RWPE1 (cell line): ENCODE measurements around the gene ANKH.

Experiments used
- CTCF ChIA-PET: fragments of 350-600 bp; sonication (Branson Sonifier 250); formaldehyde crosslinking; extraction: SDS; loops from one replicate; lab custom pipeline; 2021; lab: Yijun Ruan, JAX
- POLR2A ChIA-PET: fragments of 400-600 bp; formaldehyde crosslinking; extraction: SDS; loops from one replicate; lab custom pipeline; 2020; ENCODE audit warnings: antibody characterized with exemption; ENCODE audit not compliant: low non-redundant PET; lab: Yijun Ruan, JAX
- DNase-seq: peaks from one replicate; pipeline ENCODE4 v3.0.0; 2012; ENCODE audit warnings: low spot score
- H3K27ac ChIP-seq: fragments of 450-650 bp; 2 replicates; pipeline ENCODE4 v1.5.1; 2017
- TF ChIP-seq, protein P1 (sequence below): fragments of 450-650 bp; conservative IDR thresholded peaks from 2 replicates; pipeline ENCODE4 v1.5.1; 2017; ENCODE audit warnings: low read depth, mild to moderate bottlenecking

The ANKH gene

DNA sequence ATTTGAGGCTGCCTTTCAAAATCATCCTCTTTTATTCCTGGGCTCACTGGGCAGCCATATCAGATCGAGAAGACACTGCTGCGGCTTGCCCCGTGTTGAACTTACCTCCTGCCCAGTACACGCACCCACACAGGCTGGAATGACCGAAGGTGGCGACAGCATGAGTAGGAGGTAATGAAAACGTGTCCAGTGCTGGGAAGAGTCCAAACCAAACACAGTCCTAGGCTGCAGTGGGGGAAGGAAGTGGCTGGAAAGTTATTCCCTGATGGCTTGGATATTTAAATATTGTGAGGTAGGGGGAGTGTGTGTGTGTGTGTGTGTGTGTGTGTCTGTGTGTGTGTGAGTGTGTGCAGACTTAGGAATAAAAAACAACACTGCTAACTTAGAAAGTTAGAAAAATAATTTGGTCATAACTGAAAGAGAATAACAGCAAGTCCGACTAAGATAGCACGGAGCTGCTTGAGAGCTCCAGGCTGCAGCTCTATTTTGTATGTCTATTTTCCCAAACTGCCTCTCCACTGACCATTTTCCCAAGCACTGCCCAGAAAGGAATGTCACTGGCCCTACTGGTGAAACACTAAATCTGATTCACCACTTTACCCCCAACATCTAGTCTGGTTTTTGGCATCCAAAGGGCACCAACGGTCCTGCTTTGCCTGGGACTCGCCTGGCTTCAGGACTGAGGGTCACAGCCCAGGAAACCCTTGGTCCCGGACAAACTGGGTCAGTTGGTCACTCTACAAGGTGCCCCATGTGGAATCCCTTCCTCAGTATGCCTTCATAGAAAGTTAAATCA, 41.2 kb downstream of the ANKH start:
- CTCF ChIA-PET = interaction anchor here (0.6 kb wide), 1 partner anchor 41 kb away, joined by 3 read pairs; no protein-coding TSS in a partner anchor
- TF ChIP-seq, protein P1, sequence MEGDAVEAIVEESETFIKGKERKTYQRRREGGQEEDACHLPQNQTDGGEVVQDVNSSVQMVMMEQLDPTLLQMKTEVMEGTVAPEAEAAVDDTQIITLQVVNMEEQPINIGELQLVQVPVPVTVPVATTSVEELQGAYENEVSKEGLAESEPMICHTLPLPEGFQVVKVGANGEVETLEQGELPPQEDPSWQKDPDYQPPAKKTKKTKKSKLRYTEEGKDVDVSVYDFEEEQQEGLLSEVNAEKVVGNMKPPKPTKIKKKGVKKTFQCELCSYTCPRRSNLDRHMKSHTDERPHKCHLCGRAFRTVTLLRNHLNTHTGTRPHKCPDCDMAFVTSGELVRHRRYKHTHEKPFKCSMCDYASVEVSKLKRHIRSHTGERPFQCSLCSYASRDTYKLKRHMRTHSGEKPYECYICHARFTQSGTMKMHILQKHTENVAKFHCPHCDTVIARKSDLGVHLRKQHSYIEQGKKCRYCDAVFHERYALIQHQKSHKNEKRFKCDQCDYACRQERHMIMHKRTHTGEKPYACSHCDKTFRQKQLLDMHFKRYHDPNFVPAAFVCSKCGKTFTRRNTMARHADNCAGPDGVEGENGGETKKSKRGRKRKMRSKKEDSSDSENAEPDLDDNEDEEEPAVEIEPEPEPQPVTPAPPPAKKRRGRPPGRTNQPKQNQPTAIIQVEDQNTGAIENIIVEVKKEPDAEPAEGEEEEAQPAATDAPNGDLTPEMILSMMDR = no peak
- no peak for DNase-seq
- POLR2A ChIA-PET = no interaction called here
- no peak overlapping the region for H3K27ac ChIP-seq

DNA sequence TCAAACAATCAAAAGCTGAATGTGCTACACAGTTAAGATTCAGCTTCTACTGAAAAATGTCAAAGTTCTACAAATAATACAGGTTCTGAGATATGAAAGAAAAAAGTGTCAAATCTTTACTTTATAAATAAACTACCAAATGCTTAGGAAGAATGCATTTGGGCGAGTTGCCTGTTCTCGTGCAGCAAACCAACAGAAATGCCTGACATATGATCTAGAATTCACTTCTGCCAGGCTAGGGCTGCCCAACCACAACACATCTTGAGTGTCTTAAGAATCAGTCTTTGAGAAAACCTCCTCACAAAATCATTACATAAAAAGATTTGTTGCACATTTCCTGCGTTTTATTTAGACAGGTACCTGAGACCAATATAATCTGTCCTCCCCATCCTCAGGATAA, 42.2 kb downstream of the ANKH start:
- ChIA-PET POLR2A (no interaction called here), CTCF (no interaction called here)
- TF ChIP-seq, protein P1 = no peak

DNA sequence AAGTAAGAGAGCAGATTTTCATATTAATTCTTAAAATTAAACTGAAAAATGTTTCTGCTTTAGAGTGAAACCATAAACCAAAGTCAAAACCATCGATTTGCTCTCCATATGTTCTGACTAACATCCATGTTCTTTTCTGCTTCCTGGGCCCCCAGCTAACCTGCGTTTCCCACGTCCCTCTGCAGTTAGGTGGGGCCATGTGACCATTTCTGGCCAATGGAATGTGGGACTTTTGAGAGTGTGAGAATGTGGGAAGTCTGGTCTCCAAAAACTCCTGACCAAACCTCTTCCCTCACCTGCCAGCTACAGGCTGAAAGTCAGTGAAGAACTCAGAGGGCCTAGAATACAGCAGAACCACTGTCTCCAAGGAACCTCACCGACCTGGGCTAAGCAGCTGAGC, 44.9 kb downstream of the ANKH start:
- DNase-seq = no peak
- TF ChIP-seq, protein P1 = no peak
- no peak overlapping the region for H3K27ac ChIP-seq
- POLR2A ChIA-PET = no interaction called here
- CTCF ChIA-PET = interaction anchor here (0.6 kb wide), 1 partner anchor 1453 kb away, joined by 3 read pairs; no protein-coding TSS in a partner anchor

More for the DNA sequence above, 42.2 kb downstream of the ANKH start:
- no peak overlapping the region for H3K27ac ChIP-seq
- DNase-seq = no peak

DNA sequence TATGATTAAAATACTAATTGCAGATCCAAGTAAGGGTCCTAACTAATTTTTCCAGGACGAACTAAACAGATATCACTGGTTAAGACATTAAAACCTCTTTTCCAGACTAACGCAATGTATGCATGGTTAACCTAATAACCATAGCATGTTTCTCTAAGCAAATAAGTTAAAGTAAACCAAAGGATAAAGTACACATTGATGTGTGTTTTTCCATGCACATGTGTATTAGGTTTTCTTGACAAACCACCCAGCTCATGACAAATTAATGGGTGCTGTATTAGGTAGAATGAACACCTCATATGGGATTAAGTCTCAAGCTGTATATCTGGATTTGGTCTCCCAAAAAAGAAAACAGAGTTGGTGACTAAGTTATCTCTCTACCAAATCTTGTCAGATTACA, 45.6 kb downstream of the ANKH start:
- ChIA-PET POLR2A (no interaction called here), CTCF (interaction anchor here (0.6 to 0.7 kb wide), 2 partner anchors 824 to 1452 kb away, joined by 3 read pairs; no protein-coding TSS in a partner anchor)
- H3K27ac ChIP-seq = no peak overlapping the region
- TF ChIP-seq, protein P1 = no peak
- no peak for DNase-seq

DNA sequence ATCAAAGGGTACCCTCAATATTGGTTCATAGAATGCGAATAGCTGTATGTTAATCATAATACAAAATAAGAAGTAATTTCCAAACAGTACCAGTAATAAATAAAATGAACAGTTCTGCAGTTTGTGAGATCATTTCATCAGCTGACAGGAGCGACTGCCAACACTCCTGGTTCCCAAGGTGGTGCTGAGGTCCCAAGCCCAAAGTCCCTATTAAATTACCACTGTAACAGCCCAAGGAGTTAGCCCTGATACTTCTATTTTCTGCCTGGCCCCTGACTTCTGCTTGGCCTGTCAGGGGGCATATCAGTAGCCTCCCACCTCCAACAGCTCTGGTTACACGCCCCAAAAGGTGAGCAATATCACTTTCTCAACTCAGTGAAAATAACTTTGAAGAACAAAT, 47.1 kb downstream of the ANKH start:
- ChIA-PET POLR2A (no interaction called here), CTCF (interaction anchor here (0.6 kb wide), 1 partner anchor 858 kb away, joined by 3 read pairs; no protein-coding TSS in a partner anchor)
- no peak overlapping the region for H3K27ac ChIP-seq
- TF ChIP-seq, protein P1 = no peak
- no peak for DNase-seq

DNA sequence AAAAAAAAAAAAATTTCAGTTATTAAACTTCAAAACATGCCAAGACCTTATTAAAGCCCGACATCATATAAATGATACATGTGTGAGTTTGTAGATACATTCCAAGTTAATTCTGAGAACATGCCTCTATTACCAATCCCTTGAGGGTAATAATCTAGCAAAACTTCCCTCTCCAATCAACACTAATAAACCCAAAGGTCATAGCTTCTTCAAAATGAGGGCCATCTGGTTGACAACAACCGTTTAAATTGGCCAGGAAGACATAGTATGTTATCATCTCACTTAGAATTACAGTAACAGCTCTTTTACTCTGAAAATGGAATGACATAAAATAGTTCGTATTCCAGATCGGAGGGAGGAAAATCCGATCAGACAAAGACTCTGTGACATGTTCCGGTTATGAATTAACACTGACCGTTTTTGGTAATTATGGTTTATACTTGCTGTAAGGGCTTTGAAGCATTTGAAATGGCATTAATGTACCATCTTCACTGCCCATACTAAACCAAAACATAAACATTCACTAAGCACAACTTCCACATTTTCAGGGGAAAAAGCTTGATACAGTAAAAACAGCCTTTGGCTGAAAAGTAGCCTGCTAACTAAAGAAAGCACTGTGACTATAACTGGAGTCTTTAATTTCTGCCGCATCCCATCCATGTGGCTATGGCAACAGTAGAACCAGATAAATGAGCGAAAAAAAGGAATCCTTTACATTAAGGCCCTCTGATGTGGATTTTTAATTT, 50.3 kb downstream of the ANKH start:
- H3K27ac ChIP-seq = no peak overlapping the region
- CTCF ChIA-PET = interaction anchor here (0.6 to 0.7 kb wide), 3 partner anchors 25 to 1468 kb away, joined by 3 to 6 read pairs (median 3); no protein-coding TSS in a partner anchor

More for the DNA sequence above, 50.3 kb downstream of the ANKH start:
- DNase-seq = no peak
- POLR2A ChIA-PET = no interaction called here
- TF ChIP-seq, protein P1 = no peak
